ENCODE results near the gene MICU2.

Gene MICU2

DNA sequence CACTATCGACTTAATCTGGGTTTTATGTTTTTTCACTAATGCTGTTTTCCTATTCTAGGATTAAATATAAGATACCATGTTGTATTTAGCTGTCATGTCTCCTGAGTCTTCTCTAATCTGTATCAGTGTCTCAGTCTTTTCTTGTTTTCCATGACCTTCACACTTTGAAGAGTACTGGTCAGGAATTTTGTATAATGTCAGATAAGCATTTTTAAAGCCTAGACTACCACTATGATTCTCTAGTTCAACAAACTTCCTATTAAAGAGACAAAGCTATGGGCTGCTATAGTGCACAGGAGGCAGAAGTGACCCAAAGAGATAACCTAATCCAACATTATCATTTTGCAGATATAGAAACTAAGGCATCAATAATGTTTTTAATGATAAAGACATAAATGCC is 81.8 kb downstream of the MICU2 start:
- no peak for ATAC-seq
- Mint-ChIP-seq H3K27ac (no peak overlapping the region), H3K27me3 (no peaks in the 10 kb centered on the region), H3K4me1 (no peaks in the 10 kb centered on the region), H3K36me3 (ENCODE audit: low read depth) (peaks cover 24% of the 10 kb centered on the region), H3K4me3 (no peak overlapping the region), H3K9me3 (no peaks in the 10 kb centered on the region)
- DNase-seq: no peak

- Mint-ChIP-seq H3K4me1 (no peaks in the 10 kb centered on the region), H3K27me3 (no peaks in the 10 kb centered on the region), H3K27ac (no peak overlapping the region), H3K36me3 (ENCODE audit: low read depth) (peaks cover 12% of the 10 kb centered on the region), H3K9me3 (no peaks in the 10 kb centered on the region), H3K4me3 (no peak overlapping the region)
- no peak for ATAC-seq
- DNase-seq: no peak
These were observed 85.3 kb downstream of the MICU2 start for GRCh38 chr13:21518617-21519144.

DNA sequence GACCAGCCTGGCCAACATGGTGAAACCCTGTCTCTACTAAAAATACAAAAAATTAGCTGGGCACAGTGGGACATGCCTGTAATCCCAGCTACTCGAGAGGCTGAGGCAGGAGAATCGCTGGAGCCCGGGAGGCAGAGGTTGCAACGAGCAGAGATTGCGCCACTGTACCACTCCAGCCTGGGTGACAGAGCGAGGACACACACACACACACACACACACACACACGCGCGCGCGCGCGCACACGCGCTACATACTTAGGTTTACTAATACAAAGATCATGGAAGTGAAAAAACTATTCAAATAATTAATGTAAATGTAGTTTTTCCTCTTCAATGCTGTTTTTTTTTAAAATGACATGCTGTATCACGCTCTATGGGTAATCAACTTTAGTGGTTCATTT is 86.4 kb downstream of the MICU2 start:
- Mint-ChIP-seq H3K27me3 (no peaks in the 10 kb centered on the region), H3K27ac (no peak overlapping the region), H3K4me1 (no peaks in the 10 kb centered on the region), H3K4me3 (no peak overlapping the region), H3K36me3 (ENCODE audit: low read depth) (peaks cover 17% of the 10 kb centered on the region), H3K9me3 (no peaks in the 10 kb centered on the region)
- ATAC-seq: no peak
- DNase-seq: no peak

GRCh38 chr13:21516805-21517204 is 87.2 kb downstream of the MICU2 start:
- H3K27ac Mint-ChIP-seq: no peak overlapping the region

DNA sequence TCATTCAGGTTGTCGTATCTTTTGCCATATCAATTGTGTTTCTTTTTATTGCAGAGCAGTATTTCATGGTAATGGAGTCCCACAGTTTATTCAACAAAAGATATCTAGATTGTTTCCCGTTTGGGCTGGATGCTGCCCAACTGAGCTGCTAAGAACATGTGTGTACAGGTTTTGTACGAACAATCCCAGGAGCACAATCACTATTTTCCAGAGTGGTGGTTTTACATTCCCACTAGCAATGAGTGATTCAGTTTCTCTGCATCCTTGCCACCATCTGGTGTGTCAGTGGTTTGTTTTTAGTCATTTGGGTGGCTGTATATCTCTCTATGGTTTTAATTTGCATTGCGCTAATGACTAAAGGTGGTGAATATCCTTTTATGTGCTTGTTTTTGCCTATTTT is 92.1 kb downstream of the MICU2 start:
- no peak overlapping the region for H3K27ac Mint-ChIP-seq
- DNase-seq (no peak), ATAC-seq (no peak)
- no peaks in the 10 kb centered on the region for H3K27me3 Mint-ChIP-seq
- no peaks in the 10 kb centered on the region for H3K9me3 Mint-ChIP-seq
- no peaks in the 10 kb centered on the region for H3K4me1 Mint-ChIP-seq
- H3K4me3 Mint-ChIP-seq: no peak overlapping the region
- peaks cover 15% of the 10 kb centered on the region for H3K36me3 Mint-ChIP-seq (ENCODE audit: low read depth)

More at GRCh38 chr13:21516805-21517204, 87.2 kb downstream of the MICU2 start:
- Mint-ChIP-seq H3K4me3 (no peak overlapping the region), H3K27me3 (no peaks in the 10 kb centered on the region), H3K36me3 (ENCODE audit: low read depth) (peaks cover 18% of the 10 kb centered on the region), H3K9me3 (no peaks in the 10 kb centered on the region), H3K4me1 (no peaks in the 10 kb centered on the region)
- ATAC-seq: no peak
- DNase-seq: no peak

DNA sequence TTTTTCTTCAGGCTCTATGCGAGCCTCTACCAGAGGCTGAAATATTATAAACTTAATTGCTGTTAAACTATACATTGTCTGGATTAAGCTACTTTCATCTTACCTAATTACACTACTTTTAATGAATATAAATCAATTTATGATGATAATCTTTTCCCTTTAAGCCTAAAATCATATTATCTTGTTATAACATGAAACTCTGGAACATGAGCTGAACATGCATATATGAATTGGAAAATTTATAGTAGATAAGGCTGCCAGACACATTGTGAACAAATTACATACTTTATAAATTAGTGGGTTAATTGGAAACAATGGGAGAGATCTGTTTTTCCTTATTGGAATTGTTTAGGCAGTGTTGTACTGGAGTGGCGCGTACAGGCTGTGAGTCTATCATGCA is 99.6 kb downstream of the MICU2 start:
- Mint-ChIP-seq H3K9me3 (no peaks in the 10 kb centered on the region), H3K4me3 (no peak overlapping the region), H3K27ac (no peak overlapping the region), H3K4me1 (no peaks in the 10 kb centered on the region), H3K36me3 (ENCODE audit: low read depth) (peaks cover 19% of the 10 kb centered on the region), H3K27me3 (no peaks in the 10 kb centered on the region)
- no peak for ATAC-seq
- no peak for DNase-seq

DNA sequence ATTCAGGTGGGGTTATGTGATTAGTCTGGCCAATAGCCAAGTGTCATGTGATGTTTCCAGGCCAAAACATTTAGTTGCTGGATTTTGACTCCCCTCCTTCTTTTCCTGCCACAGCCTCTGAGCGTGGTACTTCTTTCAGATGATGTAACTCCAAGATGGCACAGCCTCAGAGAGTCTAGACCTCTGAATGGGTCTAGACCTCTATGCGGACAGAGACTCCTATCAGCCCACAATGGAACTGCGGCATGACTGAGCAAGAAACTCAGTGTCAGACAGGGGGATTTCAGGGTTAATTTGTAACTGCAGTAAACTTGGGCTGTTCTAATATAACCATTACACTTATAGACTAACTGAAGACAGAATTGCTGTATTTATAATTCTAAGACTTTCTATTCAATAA is 102.3 kb downstream of the MICU2 start:
- Mint-ChIP-seq H3K27me3 (no peaks in the 10 kb centered on the region), H3K36me3 (ENCODE audit: low read depth) (peaks cover 19% of the 10 kb centered on the region), H3K4me3 (no peak overlapping the region), H3K9me3 (no peaks in the 10 kb centered on the region), H3K4me1 (no peaks in the 10 kb centered on the region), H3K27ac (no peak overlapping the region)
- DNase-seq (no peak), ATAC-seq (no peak)

DNA sequence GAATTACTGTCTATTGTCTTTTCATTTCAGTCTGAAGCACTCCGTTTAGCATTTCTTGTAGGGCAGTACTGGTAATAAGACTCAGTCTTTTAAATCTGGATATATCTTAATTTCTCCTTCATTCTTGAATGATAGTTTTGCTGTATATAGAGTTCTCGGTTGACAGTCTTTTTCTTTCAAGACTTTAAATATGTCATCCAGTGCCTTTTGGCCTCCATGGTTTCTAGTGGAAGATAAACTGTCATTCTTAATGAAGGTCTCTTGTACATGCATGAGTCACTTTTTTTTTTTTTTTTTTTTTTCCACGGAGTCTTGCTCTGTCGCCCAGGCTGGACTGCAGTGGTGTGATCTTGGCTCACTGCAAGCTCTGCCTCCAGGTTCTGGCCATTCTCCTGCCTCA is 117.6 kb downstream of the MICU2 start:
- no peaks in the 10 kb centered on the region for H3K4me1 Mint-ChIP-seq
- peaks cover 33% of the 10 kb centered on the region for H3K9me3 Mint-ChIP-seq
- DNase-seq (no peak), ATAC-seq (no peak)
- H3K27ac Mint-ChIP-seq: no peak overlapping the region
- no peaks in the 10 kb centered on the region for H3K27me3 Mint-ChIP-seq
- peaks cover 30% of the 10 kb centered on the region for H3K36me3 Mint-ChIP-seq (ENCODE audit: low read depth)
- no peak overlapping the region for H3K4me3 Mint-ChIP-seq

DNA sequence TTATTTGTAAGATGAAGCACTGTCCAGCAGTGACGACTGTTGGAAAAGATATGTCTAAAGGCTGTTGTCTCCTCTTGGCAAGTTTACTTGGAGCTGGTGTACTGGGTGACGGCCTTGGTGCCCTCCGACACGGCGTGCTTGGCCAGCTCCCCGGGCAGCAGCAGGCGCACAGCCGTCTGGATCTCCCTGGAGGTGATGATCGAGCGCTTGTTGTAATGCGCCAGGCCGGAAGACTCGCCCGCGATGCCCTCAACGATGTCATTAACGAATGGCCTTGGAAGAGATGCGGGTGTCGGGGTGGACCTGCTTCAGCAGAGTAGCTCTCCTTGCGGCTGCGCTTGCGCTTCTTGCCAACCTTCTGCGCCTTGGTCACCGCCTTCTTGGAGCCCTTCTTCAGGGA is 120.2 kb downstream of the MICU2 start:
- Mint-ChIP-seq H3K36me3 (ENCODE audit: low read depth) (peaks cover 10% of the 10 kb centered on the region), H3K9me3 (peaks cover 20% of the 10 kb centered on the region)

DNA sequence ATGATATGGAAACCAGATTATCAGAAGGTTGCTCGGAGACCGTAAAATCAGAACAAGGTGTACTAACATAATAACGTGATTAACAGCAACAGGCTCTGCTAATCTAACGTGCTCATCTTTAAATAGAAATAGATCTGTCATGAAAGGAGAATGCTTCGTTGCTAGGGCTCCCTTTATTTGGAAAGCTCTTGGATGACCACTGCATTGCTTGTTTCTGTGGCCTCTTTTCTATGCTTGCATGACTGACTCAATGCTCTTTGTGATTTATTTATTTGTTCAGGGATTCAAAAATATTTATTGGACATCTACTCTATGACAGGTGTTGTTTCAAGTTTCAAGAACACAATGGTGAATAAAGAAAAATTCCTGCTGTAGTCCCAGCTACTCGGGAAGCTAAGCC is 122.6 kb downstream of the MICU2 start:
- Mint-ChIP-seq H3K4me1 (peaks cover 12% of the 10 kb centered on the region), H3K9me3 (peaks cover 6% of the 10 kb centered on the region), H3K4me3 (no peak overlapping the region), H3K36me3 (ENCODE audit: low read depth) (peaks cover 4% of the 10 kb centered on the region), H3K27ac (no peak overlapping the region), H3K27me3 (peaks cover 3% of the 10 kb centered on the region)
- ATAC-seq: no peak
- no peak for DNase-seq

More for the DNA sequence above, 120.2 kb downstream of the MICU2 start:
- Mint-ChIP-seq H3K27ac (no peak overlapping the region), H3K27me3 (peaks cover 3% of the 10 kb centered on the region), H3K4me1 (peaks cover 3% of the 10 kb centered on the region), H3K4me3 (no peak overlapping the region)
- DNase-seq (no peak), ATAC-seq (no peak)

DNA sequence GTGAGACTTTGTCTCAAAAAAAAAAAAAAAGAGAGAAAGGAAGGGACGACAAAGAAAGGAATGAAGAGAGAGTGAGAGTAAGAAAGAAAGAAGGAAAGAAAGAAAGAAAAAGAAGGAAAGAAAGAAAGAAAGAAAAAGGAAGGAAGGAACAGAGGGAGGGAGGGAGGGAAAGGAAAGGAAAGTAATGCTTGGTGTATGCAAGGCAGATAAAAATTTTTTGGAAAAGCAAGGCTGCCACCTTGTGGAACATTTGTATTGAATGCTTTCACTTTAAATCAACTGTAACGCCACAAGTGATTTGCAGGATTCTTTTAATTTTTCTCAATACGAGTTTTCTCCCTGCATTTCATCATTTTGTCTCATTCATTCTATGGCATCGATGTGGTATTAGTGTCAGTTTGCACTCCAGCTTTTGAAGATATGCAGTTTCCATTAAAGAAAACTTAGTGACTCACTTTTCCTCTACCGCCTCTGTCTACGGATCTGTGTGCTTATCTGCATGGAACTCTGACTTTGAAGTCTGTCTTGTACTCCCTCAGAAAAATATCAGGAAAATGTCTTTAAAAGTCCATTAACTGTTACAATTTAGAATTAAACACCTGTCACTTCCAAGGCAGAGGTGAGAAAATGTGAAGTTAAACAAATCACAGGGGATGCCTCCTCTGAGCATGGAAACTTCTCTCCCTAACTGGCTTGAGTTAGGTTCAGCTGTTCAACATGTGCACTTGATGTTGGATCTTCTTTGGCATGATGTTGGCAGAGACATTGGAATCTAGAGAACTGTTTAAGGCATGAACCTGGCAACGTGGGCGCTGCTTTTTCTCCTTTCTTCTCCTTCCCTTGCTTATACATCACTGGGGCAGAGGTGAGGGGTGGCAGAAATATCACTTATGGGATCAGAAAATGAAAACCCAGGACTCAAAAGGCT is 124.8 kb downstream of the MICU2 start:
- DNase-seq: peak; percentile 36
- peaks cover 12% of the 10 kb centered on the region for H3K4me1 Mint-ChIP-seq
- no peaks in the 10 kb centered on the region for H3K9me3 Mint-ChIP-seq
- no peak overlapping the region for H3K4me3 Mint-ChIP-seq
- ATAC-seq: peak; percentile 58
- no peak overlapping the region for H3K27ac Mint-ChIP-seq
- no peaks in the 10 kb centered on the region for H3K36me3 Mint-ChIP-seq (ENCODE audit: low read depth)
- peaks cover 3% of the 10 kb centered on the region for H3K27me3 Mint-ChIP-seq

- DNase-seq: peak; percentile 87
- no peaks in the 10 kb centered on the region for H3K36me3 Mint-ChIP-seq (ENCODE audit: low read depth)
- H3K4me3 Mint-ChIP-seq: peak overlapping the region; percentile 73
- H3K27me3 Mint-ChIP-seq: peaks cover 3% of the 10 kb centered on the region
- H3K4me1 Mint-ChIP-seq: peaks cover 12% of the 10 kb centered on the region
- H3K9me3 Mint-ChIP-seq: no peaks in the 10 kb centered on the region
- H3K27ac Mint-ChIP-seq: no peak overlapping the region
- ATAC-seq: peak; percentile 92
These were observed 127.0 kb downstream of the MICU2 start for GRCh38 chr13:21476893-21477472.

DNA sequence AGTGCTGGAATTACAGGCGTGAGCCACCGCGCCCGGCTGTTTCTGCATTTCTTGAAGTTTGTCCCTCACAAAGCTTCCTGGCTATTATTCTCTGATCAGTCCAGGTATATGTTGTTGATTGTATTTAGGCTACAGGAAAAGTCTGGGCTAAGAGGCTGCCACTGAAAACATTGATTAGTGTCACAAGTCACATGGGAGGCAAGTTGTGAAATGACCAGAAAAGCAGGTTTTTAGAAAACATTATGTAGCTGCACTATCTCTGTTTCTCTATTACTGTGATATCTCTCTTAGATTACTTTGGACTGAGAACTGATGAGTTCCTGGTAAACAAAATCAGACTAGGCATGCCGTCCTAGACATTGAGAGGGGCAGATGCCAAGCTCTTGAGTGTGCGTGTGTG is 128.9 kb downstream of the MICU2 start:
- H3K4me1 Mint-ChIP-seq: peaks cover 12% of the 10 kb centered on the region
- DNase-seq (no peak), ATAC-seq (no peak)
- no peak overlapping the region for H3K27ac Mint-ChIP-seq
- H3K9me3 Mint-ChIP-seq: peaks cover 11% of the 10 kb centered on the region
- no peaks in the 10 kb centered on the region for H3K36me3 Mint-ChIP-seq (ENCODE audit: low read depth)
- no peak overlapping the region for H3K4me3 Mint-ChIP-seq
- H3K27me3 Mint-ChIP-seq: peaks cover 3% of the 10 kb centered on the region

GRCh38 chr13:21470785-21471184 is 133.2 kb downstream of the MICU2 start:
- no peaks in the 10 kb centered on the region for H3K4me1 Mint-ChIP-seq
- H3K27ac Mint-ChIP-seq: no peak overlapping the region
- H3K4me3 Mint-ChIP-seq: no peak overlapping the region
- ATAC-seq (no peak), DNase-seq (no peak)
- H3K9me3 Mint-ChIP-seq: peaks cover 11% of the 10 kb centered on the region
- H3K36me3 Mint-ChIP-seq (ENCODE audit: low read depth): no peaks in the 10 kb centered on the region
- H3K27me3 Mint-ChIP-seq: no peaks in the 10 kb centered on the region

DNA sequence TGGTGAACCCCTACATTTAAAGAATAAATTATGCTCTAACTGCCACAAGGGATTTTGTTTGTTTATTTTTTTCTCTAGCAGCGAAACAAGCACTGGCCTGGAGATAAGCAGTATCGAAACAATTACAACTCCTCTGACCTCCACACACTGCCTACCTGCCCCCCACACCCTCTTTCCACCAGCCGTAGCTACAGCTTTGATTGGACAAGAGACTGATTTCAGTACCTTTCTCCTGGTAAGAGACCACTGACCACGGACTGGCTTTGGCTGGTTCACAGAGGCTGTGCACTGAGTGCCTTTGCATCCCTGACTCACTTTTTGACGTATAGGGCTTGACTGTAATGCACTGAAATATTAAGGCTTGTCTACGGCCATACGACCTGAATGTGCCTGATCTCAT is 137.4 kb downstream of the MICU2 start:
- Mint-ChIP-seq H3K36me3 (ENCODE audit: low read depth) (no peaks in the 10 kb centered on the region), H3K4me1 (no peaks in the 10 kb centered on the region), H3K4me3 (no peak overlapping the region), H3K27ac (no peak overlapping the region), H3K27me3 (no peaks in the 10 kb centered on the region), H3K9me3 (peaks cover 8% of the 10 kb centered on the region)
- DNase-seq (no peak), ATAC-seq (no peak)
